Activated CD8-positive, alpha-beta memory T cell treated with anti-CD3 and anti-CD28 coated beads, Interleukin-2, amount 50 U/mL, for 4 hours (primary cell): ENCODE results near the gene HSD3B7.

Experiments used
- DNase-seq: peaks from one replicate; pipeline ENCODE4 v3.0.0-alpha.2; 2020

The HSD3B7 gene

DNA sequence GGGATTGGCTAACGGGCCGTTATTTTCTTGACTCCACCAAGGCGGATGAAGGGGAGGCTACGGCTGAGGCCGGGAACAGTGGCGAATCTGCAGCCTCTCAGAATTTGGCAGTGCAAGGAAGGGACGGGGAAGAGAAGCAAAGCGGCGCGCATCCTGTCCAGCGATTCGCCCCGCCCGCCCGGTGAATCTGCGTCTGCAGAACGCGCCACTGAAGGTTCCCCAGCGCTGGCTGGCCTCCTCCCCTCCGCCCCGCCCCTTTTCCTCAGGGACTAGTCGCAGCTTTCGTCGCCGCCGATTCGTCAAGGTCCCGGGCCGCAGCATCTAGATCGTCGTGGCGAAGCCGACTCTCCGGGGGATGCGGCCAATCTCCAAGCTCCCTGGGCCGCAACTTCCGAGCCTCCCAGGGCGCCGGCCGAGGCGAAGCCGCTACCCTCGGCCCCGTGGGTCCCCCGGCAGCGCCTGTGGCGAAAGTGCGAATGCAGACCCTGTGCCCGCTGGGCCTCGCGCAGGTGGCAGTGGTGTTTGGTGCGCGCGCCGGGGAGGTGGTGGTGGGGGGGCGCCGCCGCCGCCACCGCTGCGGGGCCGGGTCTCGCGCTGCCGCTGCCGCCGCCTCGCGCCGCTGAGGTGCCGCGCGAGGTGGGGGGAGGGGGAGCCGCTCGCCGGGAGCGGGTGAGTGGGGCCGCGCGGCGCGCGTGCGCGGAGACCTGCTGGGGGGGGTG lies 27.4 kb upstream of the HSD3B7 start, which contains the start of gene SETD1A:
Gene SETD1A (plus strand): TSS at position 299 of the 719 bp plus-strand sequence. CDS start 978 bp downstream, outside the sequence.
- peak; percentile 96 for DNase-seq

GRCh38 chr16:30958175-30959079 lies 26.6 kb upstream of the HSD3B7 start:
- no peak for DNase-seq

GRCh38 chr16:30961384-30961783 lies 23.6 kb upstream of the HSD3B7 start:
- no peak for DNase-seq

GRCh38 chr16:30963925-30964511 lies 21.0 kb upstream of the HSD3B7 start:
- DNase-seq: no peak

DNA sequence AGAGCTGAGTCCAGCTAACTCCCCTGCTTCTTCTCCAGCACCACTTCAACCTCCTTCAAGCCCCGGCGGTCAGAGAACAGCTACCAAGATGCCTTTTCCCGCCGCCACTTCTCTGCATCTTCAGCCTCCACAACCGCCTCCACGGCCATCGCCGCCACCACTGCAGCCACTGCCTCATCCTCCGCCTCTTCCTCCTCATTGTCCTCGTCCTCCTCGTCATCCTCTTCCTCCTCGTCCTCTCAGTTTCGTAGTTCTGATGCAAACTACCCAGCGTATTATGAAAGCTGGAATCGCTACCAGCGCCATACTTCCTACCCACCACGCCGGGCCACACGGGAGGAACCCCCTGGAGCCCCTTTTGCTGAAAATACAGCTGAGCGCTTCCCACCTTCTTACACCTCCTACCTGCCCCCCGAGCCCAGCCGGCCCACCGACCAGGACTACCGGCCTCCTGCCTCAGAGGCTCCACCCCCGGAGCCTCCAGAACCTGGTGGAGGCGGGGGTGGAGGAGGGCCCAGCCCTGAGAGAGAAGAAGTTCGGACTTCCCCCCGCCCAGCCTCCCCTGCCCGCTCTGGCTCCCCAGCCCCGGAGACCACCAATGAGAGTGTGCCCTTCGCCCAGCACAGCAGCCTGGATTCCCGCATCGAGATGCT lies 20.3 kb upstream of the HSD3B7 start:
- DNase-seq: no peak

DNA sequence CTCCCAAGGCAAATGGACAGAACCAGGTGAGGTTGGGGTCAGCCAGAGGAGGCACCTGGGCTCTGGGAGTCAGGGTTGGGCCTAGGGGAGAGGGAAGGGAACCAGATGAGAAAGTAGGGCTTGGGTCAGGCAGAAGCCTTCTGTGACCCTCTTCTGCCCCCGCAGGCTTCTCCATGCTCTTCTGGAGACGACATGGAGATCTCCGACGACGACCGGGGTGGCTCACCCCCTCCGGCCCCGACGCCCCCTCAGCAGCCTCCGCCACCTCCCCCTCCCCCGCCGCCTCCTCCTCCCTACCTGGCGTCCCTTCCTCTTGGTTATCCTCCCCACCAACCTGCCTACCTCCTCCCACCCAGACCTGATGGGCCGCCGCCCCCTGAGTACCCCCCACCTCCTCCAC lies 19.6 kb upstream of the HSD3B7 start:
- DNase-seq: no peak

DNA sequence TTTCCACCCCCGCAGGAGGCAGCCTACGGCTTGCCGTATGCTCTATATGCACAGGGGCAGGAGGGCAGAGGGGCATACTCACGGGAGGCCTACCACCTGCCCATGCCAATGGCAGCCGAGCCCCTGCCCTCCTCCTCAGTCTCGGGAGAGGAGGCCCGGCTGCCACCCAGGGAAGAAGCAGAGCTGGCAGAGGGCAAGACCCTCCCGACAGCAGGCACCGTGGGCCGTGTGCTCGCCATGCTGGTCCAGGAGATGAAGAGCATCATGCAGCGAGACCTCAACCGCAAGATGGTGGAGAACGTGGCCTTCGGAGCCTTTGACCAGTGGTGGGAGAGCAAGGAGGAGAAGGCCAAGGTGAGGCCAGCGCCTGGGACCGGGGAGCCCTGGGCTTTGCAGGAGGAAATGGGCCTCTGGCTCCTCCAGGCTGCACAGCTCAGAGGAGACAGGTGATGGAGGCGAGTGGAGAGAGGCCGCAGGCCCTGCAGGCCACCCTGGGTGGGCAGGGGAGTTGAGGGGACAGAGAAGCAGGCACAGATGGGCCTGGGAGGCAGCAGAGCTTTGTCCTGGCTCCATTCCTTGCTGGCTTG lies 18.9 kb upstream of the HSD3B7 start:
- no peak for DNase-seq

GRCh38 chr16:30967795-30968194 lies 17.2 kb upstream of the HSD3B7 start:
- DNase-seq: no peak

DNA sequence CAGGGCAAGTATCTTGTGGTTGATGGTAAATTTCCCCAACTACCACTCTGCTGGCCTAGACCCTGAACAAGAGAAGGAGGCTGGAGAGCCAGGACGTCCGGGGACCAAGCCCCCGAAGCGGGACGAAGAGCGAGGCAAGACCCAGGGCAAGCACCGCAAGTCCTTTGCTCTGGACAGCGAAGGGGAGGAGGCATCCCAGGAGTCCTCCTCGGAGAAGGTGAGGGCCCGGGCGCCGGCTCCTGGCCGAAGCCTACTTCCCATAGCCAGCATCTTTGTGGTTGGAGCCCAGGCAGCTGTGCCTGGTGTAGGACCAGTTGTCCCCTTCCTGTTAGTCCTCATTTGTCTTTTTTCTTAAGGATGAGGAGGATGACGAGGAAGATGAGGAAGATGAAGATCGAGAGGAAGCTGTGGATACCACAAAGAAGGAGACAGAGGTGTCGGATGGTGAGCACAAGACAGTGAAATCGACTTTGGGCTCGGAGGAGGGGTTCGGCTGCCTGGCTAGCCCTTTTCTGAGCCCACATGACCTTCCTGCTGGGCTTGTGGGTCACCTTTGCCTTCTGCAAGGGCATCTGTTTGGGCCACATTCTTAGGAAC lies 15.7 kb upstream of the HSD3B7 start:
- DNase-seq: no peak

DNA sequence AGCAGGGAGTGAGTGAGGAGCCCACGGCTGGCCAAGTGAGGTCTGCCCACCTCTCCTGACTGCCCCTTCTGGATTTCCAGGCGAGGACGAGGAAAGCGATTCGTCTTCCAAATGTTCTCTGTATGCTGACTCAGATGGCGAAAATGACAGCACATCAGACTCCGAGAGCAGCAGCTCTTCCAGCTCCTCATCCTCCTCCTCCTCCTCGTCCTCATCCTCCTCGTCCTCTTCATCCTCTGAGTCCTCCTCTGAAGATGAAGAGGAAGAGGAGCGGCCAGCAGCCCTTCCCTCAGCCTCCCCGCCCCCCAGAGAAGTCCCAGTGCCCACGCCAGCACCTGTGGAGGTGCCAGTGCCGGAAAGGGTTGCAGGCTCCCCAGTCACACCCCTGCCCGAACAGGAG lies 13.7 kb upstream of the HSD3B7 start:
- no peak for DNase-seq

- DNase-seq: no peak
Observed at GRCh38 chr16:30972872-30973271, 12.1 kb upstream of the HSD3B7 start.

DNA sequence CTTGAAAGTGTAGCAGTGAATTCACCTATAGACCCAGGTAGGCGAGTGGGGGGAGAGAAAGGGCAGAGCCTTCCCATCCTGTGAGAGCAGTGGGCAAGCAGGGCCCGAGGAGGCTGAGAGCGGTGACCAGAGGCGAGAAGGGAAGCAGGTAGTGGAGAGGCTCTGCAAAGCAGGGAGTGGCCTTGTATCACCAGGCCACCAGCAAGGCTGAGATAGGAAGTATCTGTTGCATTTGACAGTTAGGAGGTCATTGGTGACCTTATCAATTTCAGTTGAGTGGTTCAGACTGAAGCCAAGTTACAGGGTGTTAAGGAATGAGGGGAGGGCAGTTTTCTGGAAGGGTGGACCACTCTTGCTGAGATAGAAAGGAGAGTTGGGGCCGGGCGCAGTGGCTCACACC lies 10.7 kb upstream of the HSD3B7 start:
- DNase-seq: no peak

DNA sequence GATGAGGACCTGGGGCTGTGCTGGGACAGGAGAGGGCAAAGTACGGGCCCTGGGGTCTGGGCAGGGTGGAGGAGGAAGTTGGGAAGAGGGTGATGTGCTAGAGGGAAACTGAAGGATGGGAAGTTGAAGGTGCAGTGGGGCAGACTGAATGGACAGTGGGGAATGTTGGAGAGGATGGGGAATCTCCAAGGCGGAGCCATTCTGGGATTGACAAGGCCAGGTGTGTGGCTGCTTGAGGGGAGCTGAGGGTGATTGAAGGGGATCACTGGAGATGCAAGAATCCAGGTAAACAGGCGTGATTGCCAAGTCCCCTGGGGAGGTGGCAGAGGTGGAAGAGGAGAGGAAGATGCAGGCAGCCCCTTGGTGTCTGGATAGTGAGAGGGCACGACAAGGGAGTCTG lies 8.5 kb upstream of the HSD3B7 start:
- no peak for DNase-seq

DNA sequence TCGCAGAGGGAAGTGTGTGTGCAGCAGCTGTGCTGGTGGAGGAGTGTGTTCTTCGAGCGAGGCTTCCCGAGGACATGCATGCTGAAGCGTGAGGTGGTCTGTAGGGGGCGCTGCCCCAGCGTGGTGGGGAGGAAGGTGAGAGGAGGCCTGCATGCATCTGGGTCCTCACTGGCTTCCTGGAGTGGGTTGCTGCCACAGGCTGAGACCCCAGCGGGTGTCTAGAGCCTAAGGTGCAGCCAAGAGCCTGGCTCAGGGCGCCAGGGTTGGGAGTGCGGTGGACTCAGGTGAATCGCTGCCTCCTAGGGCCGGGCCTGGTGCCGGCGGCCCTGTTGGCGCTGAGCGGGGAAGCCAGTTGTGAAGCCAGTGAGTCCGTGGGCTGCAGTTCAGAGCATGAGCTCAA lies 7.5 kb upstream of the HSD3B7 start:
- DNase-seq: no peak

GRCh38 chr16:30979170-30980022 lies 5.6 kb upstream of the HSD3B7 start:
- DNase-seq: no peak

DNA sequence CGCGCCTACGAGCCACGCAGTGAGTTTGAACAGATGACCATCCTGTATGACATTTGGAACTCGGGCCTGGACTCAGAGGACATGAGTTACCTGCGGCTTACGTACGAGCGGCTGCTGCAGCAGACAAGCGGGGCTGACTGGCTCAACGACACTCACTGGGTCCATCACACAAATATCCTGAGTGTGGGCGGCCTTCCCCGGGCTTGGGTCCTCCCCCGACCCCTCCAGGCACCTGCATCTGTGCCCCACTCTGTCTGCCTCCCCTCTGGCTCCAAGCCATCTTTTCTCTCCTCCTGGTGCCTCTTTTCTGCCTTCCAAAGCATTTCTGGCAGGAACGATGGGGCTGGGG lies 5.0 kb upstream of the HSD3B7 start:
- no peak for DNase-seq

GRCh38 chr16:30980434-30980833 lies 4.6 kb upstream of the HSD3B7 start:
- DNase-seq: no peak

DNA sequence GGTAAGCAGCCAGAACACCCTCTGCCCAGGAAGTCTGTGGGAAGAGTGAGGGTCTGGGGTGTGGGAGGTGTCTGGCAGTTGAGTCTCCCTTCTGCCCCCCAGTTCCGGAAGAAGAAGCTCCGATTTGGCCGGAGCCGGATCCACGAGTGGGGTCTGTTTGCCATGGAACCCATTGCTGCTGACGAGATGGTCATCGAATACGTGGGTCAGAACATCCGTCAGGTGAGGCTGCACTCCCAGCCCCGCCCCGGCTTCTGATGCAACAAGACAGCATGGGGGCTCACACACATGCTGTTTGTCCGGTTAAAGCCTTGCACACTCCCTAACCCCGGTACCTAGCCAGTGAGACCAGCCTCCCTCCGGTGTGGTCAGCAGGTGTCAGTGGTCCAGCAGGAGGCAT lies 4.0 kb upstream of the HSD3B7 start:
- no peak for DNase-seq

GRCh38 chr16:30982548-30983288 lies 2.3 kb upstream of the HSD3B7 start:
- no peak for DNase-seq

DNA sequence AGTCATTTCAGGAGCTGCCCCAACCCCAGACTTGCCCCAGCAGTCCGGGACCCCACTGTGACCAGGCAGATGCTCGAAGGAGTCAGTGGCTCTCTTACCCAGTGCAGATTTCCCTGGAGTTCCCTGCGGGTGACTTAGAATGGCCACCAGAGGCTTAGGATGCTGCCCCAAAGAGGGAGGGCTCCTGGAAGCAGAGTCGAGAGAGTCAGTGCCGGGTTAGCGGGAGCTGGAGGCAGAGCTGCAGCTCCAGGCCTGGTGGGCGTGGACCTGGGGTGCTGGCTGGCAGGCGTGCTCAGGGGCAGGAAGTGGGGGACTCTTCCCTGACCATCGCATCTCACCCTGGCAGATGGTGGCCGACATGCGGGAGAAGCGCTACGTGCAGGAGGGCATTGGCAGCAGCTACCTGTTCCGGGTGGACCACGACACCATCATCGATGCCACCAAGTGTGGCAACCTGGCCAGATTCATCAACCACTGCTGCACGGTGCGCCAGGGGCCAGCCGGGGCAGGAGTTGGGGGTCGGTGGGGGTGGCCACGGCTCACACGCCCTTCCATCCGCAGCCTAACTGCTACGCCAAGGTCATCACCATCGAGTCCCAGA lies 1.6 kb upstream of the HSD3B7 start:
- DNase-seq: no peak
